Activated CD4-positive, alpha-beta T cell treated with anti-CD3 and anti-CD28 coated beads, Interleukin-2, amount 10 ng/mL, durations not matched to agents 24 days and 14 days (primary cell): Measurements from ENCODE around the gene ZSCAN23. TPM values are rescaled to one million over a fixed set of nuclear protein-coding genes. Genes with fewer than 3 reads are reported as not detected.
"Not testable (repeated sequence)": the region's sequence is repeated elsewhere in the genome, so short reads cannot be mapped to it uniquely, and the experiment has no call there.

Experiments used
- DNase-seq: peaks from one replicate; pipeline ENCODE4 v3.0.0; 2022
- H3K27ac Mint-ChIP-seq: one replicate; pipeline ENCODE4 v1.8.0; 2022; ENCODE audit warnings: mild to moderate bottlenecking, mixed read lengths
- H3K27me3 Mint-ChIP-seq: one replicate; pipeline ENCODE4 v1.8.0; 2022; ENCODE audit warnings: mixed read lengths
- H3K36me3 Mint-ChIP-seq: one replicate; pipeline ENCODE4 v1.8.0; 2022; ENCODE audit warnings: low read depth, mild to moderate bottlenecking, mixed read lengths
- H3K4me1 Mint-ChIP-seq: one replicate; pipeline ENCODE4 v1.8.0; 2021; ENCODE audit warnings: mixed read lengths
- H3K4me3 Mint-ChIP-seq: one replicate; pipeline ENCODE4 v1.8.0; 2022; ENCODE audit warnings: mild to moderate bottlenecking, moderate library complexity, mixed read lengths
- H3K9me3 Mint-ChIP-seq: one replicate; pipeline ENCODE4 v1.8.0; 2021; ENCODE audit warnings: mixed read lengths
- intact Hi-C: fragments of 100-400 bp; cut with micrococcal nuclease; formaldehyde crosslinking; loops from one replicate; pipeline ENCODE4 v1.15.1; 2023
- total RNA-seq: library from RNA; stranded (reverse); gene quantifications from 2 replicates; pipeline ENCODE4 v1.2.3, GENCODE V29; 2022

Gene ZSCAN23
- total RNA-seq, 1 donor from 2014 or later: 2.8 TPM

- H3K9me3 Mint-ChIP-seq, H3K36me3 Mint-ChIP-seq, intact Hi-C loops, DNase-seq, H3K4me3 Mint-ChIP-seq, H3K4me1 Mint-ChIP-seq, H3K27ac Mint-ChIP-seq: not testable (repeated sequence)
- H3K27me3 Mint-ChIP-seq: peaks cover 40% of the 10 kb centered on the region
Observed at GRCh38 chr6:28469153-28469745, 26.0 kb upstream of the ZSCAN23 start.

- peaks cover 10% of the 10 kb centered on the region for H3K9me3 Mint-ChIP-seq
- no peak for DNase-seq
- no peaks in the 10 kb centered on the region for H3K36me3 Mint-ChIP-seq
- no peak overlapping the region for H3K27ac Mint-ChIP-seq
- H3K27me3 Mint-ChIP-seq: peaks cover 38% of the 10 kb centered on the region
- H3K4me1 Mint-ChIP-seq: no peaks in the 10 kb centered on the region
- intact Hi-C loops: no loop called here
- no peak overlapping the region for H3K4me3 Mint-ChIP-seq
Observed at GRCh38 chr6:28468056-28468455, 24.8 kb upstream of the ZSCAN23 start.

GRCh38 chr6:28462401-28462800 is 19.1 kb upstream of the ZSCAN23 start:
- Mint-ChIP-seq H3K4me1 (peaks cover 10% of the 10 kb centered on the region), H3K27ac (peak overlapping the region; percentile 18), H3K4me3 (no peak overlapping the region), H3K36me3 (no peaks in the 10 kb centered on the region), H3K9me3 (peaks cover 10% of the 10 kb centered on the region), H3K27me3 (peaks cover 61% of the 10 kb centered on the region)
- intact Hi-C loops: no loop called here
- peak; percentile 68 for DNase-seq

GRCh38 chr6:28458568-28458967 is 15.3 kb upstream of the ZSCAN23 start:
- Mint-ChIP-seq H3K27ac (no peak overlapping the region), H3K4me3 (no peak overlapping the region), H3K4me1 (peaks cover 10% of the 10 kb centered on the region), H3K27me3 (peaks cover 63% of the 10 kb centered on the region), H3K9me3 (peaks cover 17% of the 10 kb centered on the region), H3K36me3 (no peaks in the 10 kb centered on the region)
- no peak for DNase-seq
- intact Hi-C loops: no loop called here

- Mint-ChIP-seq H3K27me3 (peaks cover 35% of the 10 kb centered on the region), H3K4me1 (peaks cover 14% of the 10 kb centered on the region), H3K36me3 (peaks cover 7% of the 10 kb centered on the region), H3K27ac (no peak overlapping the region), H3K9me3 (peaks cover 8% of the 10 kb centered on the region), H3K4me3 (no peak overlapping the region)
- no peak for DNase-seq
- intact Hi-C loops: no loop called here
Observed at GRCh38 chr6:28449056-28449455, 5.8 kb upstream of the ZSCAN23 start.

- DNase-seq, intact Hi-C loops, H3K27ac Mint-ChIP-seq: not testable (repeated sequence)
- Mint-ChIP-seq H3K36me3 (peaks cover 12% of the 10 kb centered on the region), H3K9me3 (peaks cover 17% of the 10 kb centered on the region), H3K27me3 (peaks cover 34% of the 10 kb centered on the region), H3K4me1 (peaks cover 28% of the 10 kb centered on the region), H3K4me3 (peak overlapping the region; percentile 84)
Observed at GRCh38 chr6:28447512-28447906, 4.2 kb upstream of the ZSCAN23 start.

GRCh38 chr6:28446818-28447511 is 3.7 kb upstream of the ZSCAN23 start:
- DNase-seq: no peak
- intact Hi-C loops: no loop called here
- Mint-ChIP-seq H3K9me3 (peaks cover 17% of the 10 kb centered on the region), H3K36me3 (peaks cover 12% of the 10 kb centered on the region), H3K4me3 (peak overlapping the region; percentile 84), H3K27me3 (peaks cover 31% of the 10 kb centered on the region), H3K4me1 (peaks cover 31% of the 10 kb centered on the region), H3K27ac (no peak overlapping the region)

GRCh38 chr6:28444759-28445158 is 1.5 kb upstream of the ZSCAN23 start:
- not testable (repeated sequence) for H3K27ac Mint-ChIP-seq, H3K4me3 Mint-ChIP-seq, DNase-seq
- peaks cover 22% of the 10 kb centered on the region for H3K27me3 Mint-ChIP-seq
- peaks cover 17% of the 10 kb centered on the region for H3K9me3 Mint-ChIP-seq
- peaks cover 12% of the 10 kb centered on the region for H3K36me3 Mint-ChIP-seq
- intact Hi-C loops: loop anchor here (5.0 kb wide), 1 partner anchor 43 kb away; no protein-coding TSS in a partner anchor
- H3K4me1 Mint-ChIP-seq: peaks cover 31% of the 10 kb centered on the region

GRCh38 chr6:28442586-28442985 is 705 bp downstream of the ZSCAN23 start:
- Mint-ChIP-seq H3K27me3 (peaks cover 22% of the 10 kb centered on the region), H3K27ac (peak overlapping the region; percentile 96), H3K4me1 (peaks cover 28% of the 10 kb centered on the region), H3K36me3 (peaks cover 12% of the 10 kb centered on the region), H3K9me3 (peaks cover 17% of the 10 kb centered on the region), H3K4me3 (peak overlapping the region; percentile 100)
- no peak for DNase-seq
- intact Hi-C loops: loop anchor here (2.0 to 5.0 kb wide), 2 partner anchors 34 to 45 kb away; no protein-coding TSS in a partner anchor

GRCh38 chr6:28436404-28436803 is 6.9 kb downstream of the ZSCAN23 start:
- Mint-ChIP-seq H3K9me3 (no peaks in the 10 kb centered on the region), H3K36me3 (peaks cover 6% of the 10 kb centered on the region), H3K27ac (no peak overlapping the region), H3K4me1 (peaks cover 8% of the 10 kb centered on the region), H3K4me3 (no peak overlapping the region), H3K27me3 (peaks cover 6% of the 10 kb centered on the region)
- no peak for DNase-seq
- intact Hi-C loops: no loop called here

- peaks cover 15% of the 10 kb centered on the region for H3K4me1 Mint-ChIP-seq
- H3K4me3 Mint-ChIP-seq: no peak overlapping the region
- H3K36me3 Mint-ChIP-seq: peaks cover 8% of the 10 kb centered on the region
- no peaks in the 10 kb centered on the region for H3K9me3 Mint-ChIP-seq
- DNase-seq: no peak
- H3K27ac Mint-ChIP-seq: no peak overlapping the region
- H3K27me3 Mint-ChIP-seq: peaks cover 13% of the 10 kb centered on the region
- intact Hi-C loops: no loop called here
Observed at GRCh38 chr6:28433119-28433518, 10.2 kb downstream of the ZSCAN23 start.

GRCh38 chr6:28429781-28430180 is 13.5 kb downstream of the ZSCAN23 start:
- intact Hi-C loops: loop anchor here (2.0 kb wide), 1 partner anchor 21 kb away; no protein-coding TSS in a partner anchor
- Mint-ChIP-seq H3K9me3 (no peaks in the 10 kb centered on the region), H3K4me1 (peaks cover 17% of the 10 kb centered on the region), H3K4me3 (no peak overlapping the region), H3K27me3 (peaks cover 11% of the 10 kb centered on the region), H3K36me3 (peaks cover 4% of the 10 kb centered on the region), H3K27ac (no peak overlapping the region)
- no peak for DNase-seq

GRCh38 chr6:28425944-28426541 is 17.2 kb downstream of the ZSCAN23 start:
- peak overlapping the region; percentile 41 for H3K4me3 Mint-ChIP-seq
- intact Hi-C loops: no loop called here

GRCh38 chr6:28424163-28424562 is 19.1 kb downstream of the ZSCAN23 start:
- Mint-ChIP-seq H3K9me3 (no peaks in the 10 kb centered on the region), H3K4me3 (no peak overlapping the region), H3K4me1 (peaks cover 24% of the 10 kb centered on the region), H3K36me3 (peaks cover 7% of the 10 kb centered on the region), H3K27me3 (peaks cover 36% of the 10 kb centered on the region), H3K27ac (no peak overlapping the region)
- intact Hi-C loops: no loop called here
- no peak for DNase-seq

More at GRCh38 chr6:28425944-28426541, 17.2 kb downstream of the ZSCAN23 start:
- H3K9me3 Mint-ChIP-seq: no peaks in the 10 kb centered on the region
- peaks cover 31% of the 10 kb centered on the region for H3K27me3 Mint-ChIP-seq
- H3K4me1 Mint-ChIP-seq: peaks cover 24% of the 10 kb centered on the region
- H3K27ac Mint-ChIP-seq: peak overlapping the region; percentile 10
- peaks cover 9% of the 10 kb centered on the region for H3K36me3 Mint-ChIP-seq
- peak; percentile 73 for DNase-seq
